Suprapubic skin (tissue), 4 donors: ENCODE data around the gene ACP7.

Experiments used
- POLR2A ChIP-seq, 2 donors: fragments of 450-650 bp; IDR thresholded peaks; one replicate each; pipeline ENCODE4 v1.6.1; 2017; ENCODE audit warnings: antibody characterized with exemption in 2 of 2, mild to moderate bottlenecking in 2 of 2, moderate library complexity in 2 of 2
- POLR2AphosphoS5 ChIP-seq, 3 donors: sonication (generic); formaldehyde crosslinking; IDR thresholded peaks; one replicate each; pipeline ENCODE4 v1.6.1; 2017; ENCODE audit warnings: antibody characterized with exemption in 3 of 3
- TF ChIP-seq, protein P1 (sequence below), 2 donors: fragments of 200-600 bp in 1 of 2; fragments of 450-650 bp in 1 of 2; sonication (generic) in 1 of 2; IDR thresholded peaks; one replicate each; pipeline ENCODE4 v1.5.1; 2016 to 2019; ENCODE audit warnings: antibody characterized with exemption in 2 of 2, mild to moderate bottlenecking in 1 of 2, moderate library complexity in 1 of 2

GRCh38 chr19:39085392-39085791, 1.2 kb downstream of the ACP7 start:
- TF ChIP-seq, protein P1, sequence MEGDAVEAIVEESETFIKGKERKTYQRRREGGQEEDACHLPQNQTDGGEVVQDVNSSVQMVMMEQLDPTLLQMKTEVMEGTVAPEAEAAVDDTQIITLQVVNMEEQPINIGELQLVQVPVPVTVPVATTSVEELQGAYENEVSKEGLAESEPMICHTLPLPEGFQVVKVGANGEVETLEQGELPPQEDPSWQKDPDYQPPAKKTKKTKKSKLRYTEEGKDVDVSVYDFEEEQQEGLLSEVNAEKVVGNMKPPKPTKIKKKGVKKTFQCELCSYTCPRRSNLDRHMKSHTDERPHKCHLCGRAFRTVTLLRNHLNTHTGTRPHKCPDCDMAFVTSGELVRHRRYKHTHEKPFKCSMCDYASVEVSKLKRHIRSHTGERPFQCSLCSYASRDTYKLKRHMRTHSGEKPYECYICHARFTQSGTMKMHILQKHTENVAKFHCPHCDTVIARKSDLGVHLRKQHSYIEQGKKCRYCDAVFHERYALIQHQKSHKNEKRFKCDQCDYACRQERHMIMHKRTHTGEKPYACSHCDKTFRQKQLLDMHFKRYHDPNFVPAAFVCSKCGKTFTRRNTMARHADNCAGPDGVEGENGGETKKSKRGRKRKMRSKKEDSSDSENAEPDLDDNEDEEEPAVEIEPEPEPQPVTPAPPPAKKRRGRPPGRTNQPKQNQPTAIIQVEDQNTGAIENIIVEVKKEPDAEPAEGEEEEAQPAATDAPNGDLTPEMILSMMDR (IDR thresholded peaks at IDR 0.05) = no peak
- TF ChIP-seq POLR2AphosphoS5 (IDR thresholded peaks at IDR 0.05) (no peak), POLR2A (IDR thresholded peaks at IDR 0.05) (no peak)
